ENCODE measurements around the gene RNF145.
"Not testable (repeated sequence)": the region's sequence is repeated elsewhere in the genome, so short reads cannot be mapped to it uniquely, and the experiment has no call there.

The RNF145 gene, protein sequence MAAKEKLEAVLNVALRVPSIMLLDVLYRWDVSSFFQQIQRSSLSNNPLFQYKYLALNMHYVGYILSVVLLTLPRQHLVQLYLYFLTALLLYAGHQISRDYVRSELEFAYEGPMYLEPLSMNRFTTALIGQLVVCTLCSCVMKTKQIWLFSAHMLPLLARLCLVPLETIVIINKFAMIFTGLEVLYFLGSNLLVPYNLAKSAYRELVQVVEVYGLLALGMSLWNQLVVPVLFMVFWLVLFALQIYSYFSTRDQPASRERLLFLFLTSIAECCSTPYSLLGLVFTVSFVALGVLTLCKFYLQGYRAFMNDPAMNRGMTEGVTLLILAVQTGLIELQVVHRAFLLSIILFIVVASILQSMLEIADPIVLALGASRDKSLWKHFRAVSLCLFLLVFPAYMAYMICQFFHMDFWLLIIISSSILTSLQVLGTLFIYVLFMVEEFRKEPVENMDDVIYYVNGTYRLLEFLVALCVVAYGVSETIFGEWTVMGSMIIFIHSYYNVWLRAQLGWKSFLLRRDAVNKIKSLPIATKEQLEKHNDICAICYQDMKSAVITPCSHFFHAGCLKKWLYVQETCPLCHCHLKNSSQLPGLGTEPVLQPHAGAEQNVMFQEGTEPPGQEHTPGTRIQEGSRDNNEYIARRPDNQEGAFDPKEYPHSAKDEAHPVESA

DNA sequence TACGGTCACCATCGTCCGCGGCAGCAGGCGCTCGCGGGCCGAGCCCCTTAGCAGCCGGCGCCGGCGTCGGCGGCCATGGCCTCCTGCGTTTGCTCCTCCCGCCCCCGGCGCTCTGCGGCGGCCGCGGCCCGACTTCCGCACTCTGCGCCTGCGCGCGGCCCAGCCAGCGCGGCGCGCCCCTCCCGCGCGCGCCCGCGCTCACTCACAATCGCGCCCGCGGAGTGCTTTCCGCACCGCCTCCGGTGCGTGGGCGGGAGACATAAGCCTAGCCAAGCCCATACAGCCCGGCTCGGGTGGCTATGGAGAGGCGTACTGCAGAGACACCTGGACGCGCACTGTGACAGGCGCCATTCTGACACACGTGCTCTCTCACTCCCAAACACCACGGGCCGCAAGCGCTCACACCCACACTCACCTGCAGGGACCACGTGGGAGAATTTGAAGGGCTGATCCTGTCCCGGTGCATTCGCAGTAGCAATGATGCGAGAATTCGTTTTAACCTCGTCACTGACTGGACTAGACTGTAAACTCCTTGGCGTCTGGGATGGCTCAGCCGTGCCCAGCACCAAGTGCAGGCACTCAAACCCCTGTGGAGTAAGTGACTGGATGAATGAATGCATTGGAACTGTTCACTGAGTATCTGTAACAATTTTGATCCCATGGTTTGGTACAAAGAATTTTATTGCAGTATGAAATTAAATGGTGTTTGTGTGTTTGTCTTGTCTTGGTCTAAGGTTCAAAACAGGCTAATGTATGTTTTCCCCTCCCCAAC is at the start of gene RNF145:
Gene RNF145, minus strand, starts transcription at position 116 of the 772 bp plus-strand sequence. CDS start 5,936 bp downstream, outside the sequence.
- DNase-seq (ENCODE audit: low read depth), result peak; percentile 58

DNA sequence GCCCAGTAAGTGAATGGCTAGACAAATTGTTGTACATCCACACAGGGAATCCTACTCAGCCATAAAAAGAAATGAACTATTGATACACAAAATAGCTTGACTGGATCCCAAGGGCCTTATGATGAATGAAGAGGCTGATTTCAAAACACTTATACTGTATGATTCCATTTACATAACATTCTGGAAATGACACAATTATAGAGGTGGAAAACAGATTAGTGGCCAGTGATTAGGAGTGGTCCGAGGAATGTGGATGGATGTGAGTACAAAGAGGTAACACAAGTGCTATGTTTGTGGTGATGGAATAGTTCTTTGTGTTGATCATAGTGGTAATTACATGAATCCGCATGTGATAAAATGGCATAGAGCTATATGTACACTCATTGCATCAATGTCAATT is 49.0 kb upstream of the RNF145 start:
- DNase-seq (ENCODE audit: low read depth), result no peak

DNA sequence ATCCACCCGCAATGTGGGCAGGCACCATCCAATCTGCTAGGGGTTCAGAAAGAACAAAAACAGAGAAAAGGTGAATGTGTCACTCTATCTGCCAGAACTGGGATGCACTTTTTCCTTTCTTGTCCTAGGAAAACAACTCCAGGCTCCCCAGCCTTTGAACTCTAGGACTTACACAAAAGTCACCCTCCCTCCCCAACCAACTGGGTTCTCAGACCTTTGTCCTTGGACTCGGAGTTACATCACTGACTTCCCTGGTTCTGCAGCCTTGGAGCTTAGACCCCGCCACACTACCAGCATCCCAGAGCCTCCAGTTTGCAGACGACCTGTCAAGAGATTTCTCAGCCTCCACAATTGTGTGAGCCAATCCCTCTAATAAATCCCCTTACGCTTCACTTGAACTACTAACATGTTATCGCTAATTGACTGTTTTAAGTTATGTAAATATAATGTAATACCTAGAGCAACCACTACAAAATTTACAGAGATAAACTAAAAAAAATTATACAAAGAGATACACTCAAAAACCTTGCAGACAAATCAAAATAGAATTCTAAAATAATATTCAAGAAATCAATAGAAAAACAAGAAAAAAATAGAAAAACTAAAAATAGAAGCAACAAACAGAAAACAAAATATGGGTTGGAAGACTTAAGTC is 48.4 kb upstream of the RNF145 start:
- DNase-seq (ENCODE audit: low read depth), result no peak

DNA sequence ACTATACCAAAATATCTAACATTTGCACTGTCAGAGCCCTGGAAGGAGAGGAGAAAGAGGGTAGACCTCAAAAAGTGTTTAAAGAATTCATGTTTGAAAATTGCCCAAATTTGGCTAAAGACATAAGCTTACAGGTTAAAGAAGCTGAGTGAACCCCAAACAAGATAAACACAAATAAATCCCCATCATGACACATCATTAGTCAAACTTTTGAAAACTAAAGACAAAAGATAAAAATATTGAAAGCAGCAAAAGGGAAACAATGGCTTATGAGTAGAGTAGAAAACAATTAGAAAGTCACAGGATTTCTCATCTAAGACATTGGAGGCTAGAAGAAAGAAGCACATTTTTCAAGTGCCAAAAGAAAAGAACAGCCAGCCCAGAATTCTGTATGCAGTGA is 47.7 kb upstream of the RNF145 start:
- no peak for DNase-seq (ENCODE audit: low read depth)

DNA sequence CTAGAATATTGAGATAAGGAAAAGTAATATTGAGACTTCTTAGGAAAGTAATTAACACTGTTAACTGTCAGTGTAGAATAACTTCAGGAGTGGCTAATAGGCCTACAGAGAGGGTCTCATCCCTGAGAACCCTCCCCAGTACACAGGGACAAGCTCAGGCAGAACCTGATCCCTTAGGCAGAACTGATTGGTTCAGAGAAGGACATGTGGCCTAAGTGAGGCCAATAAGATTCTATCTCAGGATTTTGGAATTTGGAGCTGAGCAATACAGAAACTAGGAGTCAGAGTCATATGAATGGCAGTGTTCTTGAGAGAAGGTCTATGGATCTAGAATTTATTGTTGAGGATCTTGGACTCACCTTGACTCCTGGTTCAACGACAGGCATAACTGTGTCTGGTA is 42.8 kb upstream of the RNF145 start:
- DNase-seq (ENCODE audit: low read depth), result no peak

DNA sequence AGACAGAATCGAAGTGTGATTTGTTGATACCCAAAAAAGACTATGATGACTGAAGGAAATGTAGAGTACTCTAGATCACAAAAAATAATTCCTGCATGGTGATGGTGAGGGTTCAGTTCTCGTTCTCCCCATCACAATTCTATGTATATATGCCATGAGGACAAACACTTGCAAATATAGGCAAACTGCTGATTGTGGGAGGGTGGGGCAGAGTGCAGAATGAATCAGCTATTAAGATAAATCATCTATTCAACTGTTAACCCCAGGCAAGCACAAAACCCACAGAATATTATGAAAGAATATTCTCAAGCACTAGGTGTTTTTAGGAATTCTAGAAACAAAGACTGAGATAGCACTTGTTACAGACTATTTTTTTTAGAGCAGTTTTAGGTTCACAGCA is 39.8 kb upstream of the RNF145 start:
- no peak for DNase-seq (ENCODE audit: low read depth)

DNA sequence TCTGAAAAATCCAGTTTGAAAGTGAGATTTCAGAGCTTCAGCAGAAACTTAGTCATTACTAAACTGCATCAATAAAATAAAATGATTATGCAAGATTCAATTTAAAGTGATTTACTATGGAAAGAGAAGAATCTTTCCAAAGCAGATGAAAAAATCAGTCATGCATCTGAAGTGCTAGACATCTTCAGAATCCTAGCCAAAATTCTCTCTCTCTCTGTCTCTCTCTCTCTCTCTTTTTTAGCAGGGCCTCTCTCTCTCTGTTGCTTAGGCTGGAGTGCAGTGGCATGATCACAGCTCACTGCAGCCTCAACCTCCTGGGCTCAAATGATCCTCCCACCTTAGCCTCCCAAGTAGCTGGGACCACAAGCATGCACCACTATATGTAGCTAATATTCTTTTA is 35.5 kb upstream of the RNF145 start:
- no peak for DNase-seq (ENCODE audit: low read depth)

DNA sequence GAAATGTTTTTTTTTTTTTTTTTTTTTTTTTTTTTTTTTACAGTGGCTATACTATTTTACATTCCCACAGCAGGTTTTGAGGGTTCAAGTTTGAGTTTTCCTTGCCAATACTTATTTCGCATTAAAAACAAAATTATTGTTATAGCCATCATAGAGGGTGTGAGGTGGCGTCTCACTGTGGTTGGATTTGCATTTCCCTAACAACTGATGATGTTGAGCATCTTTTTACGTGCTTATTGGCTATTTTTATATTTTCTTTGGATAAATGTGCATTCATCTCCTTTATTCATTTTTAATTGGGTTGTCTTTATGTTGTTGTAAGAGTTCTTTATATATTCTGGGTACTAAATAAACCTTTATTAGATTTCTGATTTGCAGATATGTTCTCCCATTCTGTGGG is 34.8 kb upstream of the RNF145 start:
- DNase-seq (ENCODE audit: low read depth), result no peak

DNA sequence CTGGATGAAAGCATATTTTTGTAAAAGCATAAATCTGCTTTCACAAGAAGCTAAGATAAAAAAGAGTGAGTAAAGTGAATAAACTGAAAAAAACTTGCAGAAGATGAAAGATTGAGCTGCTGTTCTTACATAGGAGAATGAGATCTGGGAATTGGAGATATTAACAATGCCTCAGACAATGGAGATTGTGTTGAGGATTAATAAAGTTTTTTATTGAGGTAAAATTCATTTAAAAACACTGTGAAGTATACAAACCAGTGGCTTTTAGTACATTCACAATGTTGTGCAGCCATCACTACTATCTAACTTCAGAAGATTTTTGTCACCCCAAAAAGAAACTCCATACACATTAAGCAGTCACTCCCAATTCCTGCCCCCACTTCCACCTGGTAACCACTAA is 34.0 kb upstream of the RNF145 start:
- no peak for DNase-seq (ENCODE audit: low read depth)

DNA sequence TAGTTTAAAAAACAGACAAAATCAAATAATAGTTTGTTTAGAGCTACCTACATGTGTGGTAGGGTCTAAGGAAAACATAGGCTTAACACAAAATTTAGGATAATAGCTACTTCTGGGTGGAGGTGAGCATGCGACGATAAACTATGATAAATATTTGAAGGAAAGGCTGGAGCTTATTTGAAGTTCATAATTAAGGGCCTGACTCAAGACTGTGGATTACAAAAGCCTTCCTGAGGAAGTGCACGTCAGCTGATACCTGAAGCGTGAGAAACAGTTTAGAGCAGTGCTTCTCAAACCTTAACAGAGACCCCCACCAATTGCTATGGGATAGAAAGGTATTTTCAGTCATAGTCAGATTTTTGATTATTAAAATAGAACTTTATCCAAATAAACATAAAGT is 33.3 kb upstream of the RNF145 start:
- DNase-seq (ENCODE audit: low read depth), result no peak

DNA sequence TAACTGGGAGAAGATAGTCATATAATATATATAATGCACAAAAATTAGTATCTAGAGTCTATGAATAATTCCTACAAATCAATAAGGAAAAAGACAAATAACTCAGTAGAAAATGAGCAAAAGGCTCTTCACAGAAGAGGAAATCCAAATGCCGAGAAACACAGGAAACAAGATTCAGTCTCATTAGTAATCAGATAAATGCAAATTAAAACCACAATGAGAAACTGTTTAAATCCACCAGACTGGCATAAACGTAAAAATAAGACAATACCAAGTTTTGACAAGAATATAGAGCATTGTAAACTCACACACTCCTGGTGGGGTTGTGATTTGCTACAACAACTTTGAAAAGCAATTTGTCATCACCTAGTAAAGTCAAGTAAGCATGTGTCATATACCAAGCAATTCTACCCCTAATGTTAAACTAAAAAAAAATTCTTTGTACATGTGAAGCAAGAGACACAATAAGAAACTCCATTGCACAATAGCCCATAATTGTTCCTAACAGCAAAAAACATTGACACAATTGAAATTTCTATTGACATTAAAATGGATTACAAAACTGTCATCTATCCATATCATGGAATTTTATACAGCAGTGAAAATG is 32.7 kb upstream of the RNF145 start:
- DNase-seq (ENCODE audit: low read depth), result no peak

DNA sequence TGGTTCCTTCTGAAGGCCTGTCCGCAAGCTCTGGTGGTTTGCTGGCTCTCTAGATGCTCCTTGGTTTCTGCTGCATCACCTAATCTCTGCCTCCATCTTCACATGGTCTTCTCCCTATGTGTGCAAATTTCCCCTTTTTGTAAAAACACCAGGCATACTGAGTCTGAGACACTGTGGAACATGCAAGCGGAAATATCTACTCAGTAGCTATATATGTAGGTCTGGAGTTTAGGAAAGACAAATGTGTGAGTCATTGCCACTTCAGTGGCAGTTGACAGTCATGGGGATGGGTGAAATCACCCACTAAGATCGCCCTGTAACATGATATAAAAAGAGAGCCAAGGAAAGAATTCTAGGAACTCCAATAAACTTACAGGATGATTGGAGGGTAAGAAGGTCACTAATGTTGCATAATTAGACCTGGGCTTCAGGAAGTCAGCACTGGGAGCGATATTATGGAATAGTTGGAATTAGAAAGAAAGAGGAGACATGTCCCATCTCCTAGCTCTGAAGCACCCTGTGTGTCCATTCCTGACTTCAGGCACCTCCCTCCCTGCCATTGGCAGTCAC is 31.0 kb upstream of the RNF145 start:
- DNase-seq (ENCODE audit: low read depth), result no peak

DNA sequence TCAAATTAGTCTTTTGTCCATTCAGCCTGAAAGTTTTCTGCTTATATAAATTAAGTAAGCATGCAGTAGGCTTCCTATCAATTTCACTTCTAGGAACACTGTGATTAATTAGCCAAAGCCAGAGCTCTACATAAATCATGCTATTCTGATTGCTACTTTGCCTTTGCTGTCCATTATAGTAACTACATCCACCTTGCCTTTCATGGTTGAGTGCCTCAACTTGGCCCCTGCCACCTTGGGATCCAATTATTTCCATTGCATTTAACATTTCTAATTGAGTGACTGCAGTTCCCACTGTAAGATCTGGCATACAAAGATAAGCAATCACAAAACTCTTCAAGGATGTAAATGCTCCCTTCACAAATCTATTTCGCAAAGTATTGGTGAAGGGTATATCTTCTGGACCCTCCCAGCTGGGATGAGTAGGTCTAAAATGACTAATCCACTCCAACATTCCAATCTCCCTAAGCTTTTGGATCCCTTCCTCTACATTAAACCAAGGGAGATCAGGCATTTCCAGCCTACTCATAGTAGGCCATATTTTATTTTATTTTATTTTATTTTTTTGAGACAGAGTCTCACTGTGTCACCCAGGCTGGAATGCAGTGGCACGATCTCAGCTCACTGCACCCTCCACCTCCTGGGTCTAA is 26.6 kb upstream of the RNF145 start:
- DNase-seq (ENCODE audit: low read depth), result not testable (repeated sequence)

DNA sequence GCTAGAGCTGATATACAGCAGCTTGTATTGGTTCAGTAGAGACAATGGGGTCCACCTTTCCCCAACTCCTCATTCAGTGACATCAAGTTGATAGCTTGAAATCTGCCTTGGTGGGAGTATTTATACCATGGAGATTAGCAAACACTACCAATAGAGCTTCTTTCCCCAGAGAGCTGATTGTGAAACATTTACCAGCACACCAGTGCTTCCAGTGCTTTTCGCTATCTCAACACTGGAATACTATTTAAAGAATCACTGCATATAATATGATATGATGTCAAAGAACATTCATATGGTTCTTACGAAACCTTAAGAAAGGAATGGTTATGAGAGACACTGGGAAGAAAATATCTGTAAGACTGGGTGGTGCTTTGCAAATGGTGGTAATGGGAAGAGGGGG is 21.8 kb upstream of the RNF145 start:
- DNase-seq (ENCODE audit: low read depth), result no peak

DNA sequence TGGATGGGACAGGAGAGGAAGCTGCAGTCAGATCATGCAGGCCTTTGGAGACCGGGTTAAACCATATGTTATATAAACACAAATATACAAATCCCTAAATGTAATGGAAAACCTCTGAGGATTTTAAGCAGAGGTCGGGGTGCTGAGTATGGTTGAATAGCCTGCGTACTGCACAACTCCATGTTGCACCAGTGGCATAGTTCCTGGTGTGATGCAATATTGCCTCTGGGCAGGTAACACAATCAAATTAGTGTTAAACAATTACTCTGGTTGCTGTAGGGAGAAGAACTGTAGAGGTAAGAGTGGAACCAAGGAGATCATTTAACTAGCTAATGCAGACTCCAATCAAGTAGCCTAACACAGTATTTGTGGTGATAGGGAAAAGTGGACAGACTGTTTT is 21.3 kb upstream of the RNF145 start:
- DNase-seq (ENCODE audit: low read depth), result no peak

DNA sequence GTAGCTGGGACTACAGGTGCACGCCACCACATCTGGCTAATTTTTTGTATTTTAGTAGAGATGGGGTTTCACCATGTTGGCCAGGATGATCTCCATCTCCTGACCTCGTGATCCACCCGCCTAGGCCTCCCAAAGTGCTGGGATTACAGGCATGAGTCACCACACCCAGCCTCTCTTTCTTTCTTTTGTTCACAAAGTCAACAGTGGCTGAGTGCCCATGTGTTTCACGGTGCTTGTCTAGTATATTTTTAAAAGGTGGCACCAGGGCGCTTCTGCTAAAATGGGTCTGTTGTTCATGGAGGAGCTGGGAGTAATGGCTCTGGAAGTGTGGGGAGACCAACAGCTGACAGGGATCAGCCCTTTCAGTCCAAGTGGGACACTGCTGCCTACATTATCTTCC is 18.7 kb upstream of the RNF145 start:
- not testable (repeated sequence) for DNase-seq (ENCODE audit: low read depth)

DNA sequence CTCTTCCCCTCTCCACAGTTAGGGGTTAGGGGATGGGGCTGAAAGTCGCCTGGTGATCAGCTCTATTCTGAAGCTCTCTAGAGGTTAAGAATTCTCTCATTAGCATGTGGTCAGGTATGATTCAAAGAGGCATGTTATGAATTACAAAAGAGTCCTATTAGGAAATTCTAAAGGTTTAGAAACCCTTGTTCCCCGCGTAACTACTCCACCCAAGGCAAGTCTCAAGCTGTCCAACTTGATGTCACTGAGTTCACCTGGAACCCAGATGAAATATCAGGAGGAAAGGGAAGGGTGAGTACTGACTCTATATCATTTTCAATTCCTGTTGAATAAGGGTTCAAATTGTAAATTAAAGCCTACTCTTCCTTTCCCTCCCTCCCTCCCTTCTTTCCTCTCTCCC is 18.1 kb upstream of the RNF145 start:
- DNase-seq (ENCODE audit: low read depth), result no peak

DNA sequence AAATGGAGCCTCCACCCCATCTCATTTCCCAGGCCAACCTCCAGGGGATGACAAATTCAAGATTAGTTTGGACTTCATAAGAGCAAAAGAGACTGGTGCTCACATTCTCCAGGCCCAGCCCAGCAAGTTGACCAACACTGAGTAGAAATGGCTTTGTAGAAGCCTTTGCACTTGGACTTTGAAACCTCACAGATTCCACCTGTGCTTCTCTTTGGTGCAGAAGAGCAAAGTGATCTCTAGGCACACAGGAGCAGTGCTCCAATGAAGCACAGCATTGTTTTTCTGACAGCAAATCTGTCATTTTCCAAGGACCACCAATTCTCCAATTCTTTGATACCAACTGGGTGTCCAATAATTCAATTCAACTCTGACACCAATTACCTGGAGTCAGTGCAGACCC is 17.1 kb upstream of the RNF145 start:
- DNase-seq (ENCODE audit: low read depth), result no peak

DNA sequence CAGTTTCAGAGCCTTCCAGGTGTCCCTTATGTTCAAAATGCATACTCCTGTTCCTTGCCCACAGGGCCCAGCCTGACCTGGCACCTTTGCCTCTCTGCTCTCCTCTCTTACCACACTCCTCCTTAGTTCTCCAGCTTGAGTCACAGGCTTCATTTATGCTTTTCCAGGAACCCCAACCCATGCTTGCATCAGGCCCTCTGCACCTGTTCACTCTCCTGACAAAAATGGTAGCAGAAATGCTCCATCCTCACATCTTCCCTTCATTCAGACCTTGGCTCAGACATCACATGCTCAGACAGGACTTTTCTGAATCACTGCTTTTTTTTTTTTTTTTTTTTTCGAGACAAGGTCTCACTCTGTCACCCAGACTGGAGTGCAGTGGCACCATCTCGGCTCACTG is 15.1 kb upstream of the RNF145 start:
- no peak for DNase-seq (ENCODE audit: low read depth)

DNA sequence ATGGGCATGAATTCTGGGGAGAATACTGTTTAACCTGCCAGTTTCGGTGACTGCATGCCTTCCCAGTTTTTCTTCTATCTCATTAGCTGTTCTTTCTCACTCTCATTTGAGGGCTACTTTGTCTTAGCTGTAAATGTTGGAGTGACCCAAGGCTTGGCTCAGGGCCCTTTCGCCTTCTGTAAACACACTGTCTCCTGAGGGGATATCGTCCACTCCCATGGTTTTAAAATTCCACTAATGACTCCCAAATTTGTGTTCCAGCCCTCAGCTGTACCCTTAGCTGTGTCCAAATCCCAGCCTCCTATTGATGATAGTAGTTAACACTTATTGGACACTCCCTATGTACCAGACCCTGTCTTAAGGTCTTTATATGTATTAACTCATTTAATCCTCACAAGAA is 14.1 kb upstream of the RNF145 start:
- no peak for DNase-seq (ENCODE audit: low read depth)

DNA sequence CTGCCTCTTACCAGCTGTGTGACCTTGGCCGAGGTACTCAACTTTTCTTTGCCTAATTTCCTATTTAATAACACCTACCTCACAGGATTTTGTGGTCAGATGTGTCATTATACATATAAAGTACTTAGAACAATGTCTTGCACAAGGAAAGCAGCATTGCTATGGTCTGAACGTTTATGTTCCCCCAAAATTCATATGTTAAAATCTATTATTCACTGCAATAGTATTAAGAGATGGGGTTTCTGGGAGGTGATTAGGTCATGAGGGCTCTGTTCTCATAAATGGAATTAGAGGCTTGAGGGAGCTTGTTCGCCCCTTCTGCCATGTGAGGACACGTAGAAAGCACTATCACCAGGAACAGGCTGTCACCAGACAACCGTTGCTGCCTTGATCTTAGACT is 10.9 kb upstream of the RNF145 start:
- DNase-seq (ENCODE audit: low read depth), result no peak
